Panc1 (cell line): ENCODE results near the gene TNK1. TPM values are rescaled to one million over a fixed set of nuclear protein-coding genes. Genes with fewer than 3 reads are reported as not detected.
"Not testable (repeated sequence)": the region's sequence is repeated elsewhere in the genome, so short reads cannot be mapped to it uniquely, and the experiment has no call there.

Experiments
- ATAC-seq: fragments of 200-7000 bp; cut with Tn5 transposase; 2 replicates; pipeline ENCODE4 v1.9.1; 2020; ENCODE audit warnings: mild to moderate bottlenecking, moderate library complexity
- BruUV-seq: library from RNA; stranded (reverse); fragments of 400-500 nt; replicated peaks from 2 replicates; lab custom pipeline; 2021; lab: Mats Ljungman, UMichigan
- CTCF ChIA-PET: fragments of 300-600 bp; sonication (Branson Sonifier 250); formaldehyde crosslinking; loops from one replicate; lab custom pipeline; 2022; ENCODE audit warnings: antibody characterized with exemption; lab: Charles Lee
- POLR2A ChIA-PET: fragments of 300-600 bp; sonication (Branson Sonifier 250); formaldehyde crosslinking; loops from one replicate; lab custom pipeline; 2022; ENCODE audit warnings: antibody characterized with exemption; lab: Charles Lee
- DNase-seq: peaks from one replicate; pipeline ENCODE4 v3.0.0-alpha.2; 2010; ENCODE audit warnings: low read depth, low spot score
- H3K27ac ChIP-seq: 2 replicates; pipeline ENCODE4 v1.5.1; 2011; ENCODE audit warnings: mild to moderate bottlenecking, low read length, inconsistent platforms
- H3K27me3 ChIP-seq: fragments of 200-500 bp; sonication (Bioruptor generic); 2 replicates; pipeline ENCODE4 v1.6.0; 2014; ENCODE audit warnings: low read length, inconsistent platforms; ENCODE audit not compliant: control insufficient read depth, insufficient read depth
- H3K36me3 ChIP-seq: fragments of 200-500 bp; sonication (Bioruptor generic); 2 replicates; pipeline ENCODE4 v1.5.1; 2014; ENCODE audit warnings: inconsistent platforms, mild to moderate bottlenecking, low read length, moderate library complexity; ENCODE audit not compliant: control insufficient read depth, insufficient read depth
- H3K4me1 ChIP-seq: 2 replicates; pipeline ENCODE4 v1.5.1; 2011; ENCODE audit warnings: inconsistent platforms, mild to moderate bottlenecking, low read length, moderate library complexity; ENCODE audit not compliant: control insufficient read depth, insufficient read depth
- H3K4me3 ChIP-seq, 2 experiments: 2 replicates each; pipeline ENCODE4 v1.5.1; 2011 to 2012; ENCODE audit warnings: low read depth in 2 of 2, low read length in 2 of 2, mild to moderate bottlenecking in 2 of 2, inconsistent platforms in 1 of 2, moderate library complexity in 1 of 2
- H3K9me3 ChIP-seq: fragments of 200-500 bp; sonication (Bioruptor generic); 2 replicates; pipeline ENCODE4 v1.5.1; 2014; ENCODE audit warnings: low read depth, mild to moderate bottlenecking, inconsistent platforms, low read length, moderate library complexity; ENCODE audit not compliant: control insufficient read depth, insufficient read depth
- CTCF ChIP-seq: fragments of 450-650 bp; IDR thresholded peaks from 2 replicates; pipeline ENCODE4 v1.5.1; 2017; ENCODE audit warnings: mild to moderate bottlenecking
- POLR2AphosphoS5 ChIP-seq: IDR thresholded peaks from 2 replicates; pipeline ENCODE4 v1.6.1; 2012; ENCODE audit warnings: mild to moderate bottlenecking, low read depth, low read length, moderate library complexity
- SIN3A ChIP-seq: IDR thresholded peaks from 2 replicates; pipeline ENCODE4 v1.6.1; 2012; ENCODE audit warnings: low read depth, mild to moderate bottlenecking, low read length, moderate library complexity, borderline replicate concordance; ENCODE audit not compliant: insufficient read depth
- TCF7L2 ChIP-seq: IDR thresholded peaks from 2 replicates; pipeline ENCODE4 v1.6.1; 2011; ENCODE audit warnings: mild to moderate bottlenecking, low read depth, low read length, inconsistent platforms
- in situ Hi-C: cut with HindIII; loops from 2 replicates; pipeline ENCODE4 v1.10.0; 2016; ENCODE audit warnings: low sequenced_read_pairs, low pct_unique_long_range_greater_than_20kb
- intact Hi-C: fragments of 100-400 bp; cut with micrococcal nuclease; formaldehyde crosslinking; loops from one replicate; pipeline ENCODE4 v1.10.0; 2022; ENCODE audit not compliant: unreplicated experiment
- total RNA-seq: library from RNA; stranded (reverse); gene quantifications from one replicate; pipeline ENCODE4 v1.2.1, GENCODE V29; 2021; ENCODE audit not compliant: unreplicated experiment
- TF ChIP-seq, protein P1 (sequence below), 2 experiments: IDR thresholded peaks; 2 replicates each; pipeline ENCODE4 v1.6.1; 2011 to 2012; ENCODE audit warnings: low read depth in 2 of 2, control low read depth in 1 of 2, low read length in 1 of 2, mild to moderate bottlenecking in 1 of 2, moderate library complexity in 1 of 2; ENCODE audit not compliant: insufficient read depth in 1 of 2

Gene TNK1
- total RNA-seq, 1 experiment from 2014 or later: 6.2 TPM

GRCh38 chr17:7336240-7337175, 44.4 kb upstream of the TNK1 start, which contains the start of gene ACAP1:
TSS of gene ACAP1 (plus strand) at chr17:7336529. CDS start at chr17:7336735, 206 bp downstream.
- Histone ChIP-seq H3K36me3 (no peaks in the 10 kb centered on the region), H3K4me3 (no peak within 1 kb of the TSS), H3K27me3 (no peaks in the 10 kb centered on the region), H3K4me1 (no peaks in the 10 kb centered on the region), H3K9me3 (no peaks in the 10 kb centered on the region), H3K27ac (no peak within 1 kb of the TSS)
- TF ChIP-seq POLR2AphosphoS5: no peak
- no peak for TF ChIP-seq SIN3A
- no peak for TF ChIP-seq TCF7L2
- TF ChIP-seq, protein P1, sequence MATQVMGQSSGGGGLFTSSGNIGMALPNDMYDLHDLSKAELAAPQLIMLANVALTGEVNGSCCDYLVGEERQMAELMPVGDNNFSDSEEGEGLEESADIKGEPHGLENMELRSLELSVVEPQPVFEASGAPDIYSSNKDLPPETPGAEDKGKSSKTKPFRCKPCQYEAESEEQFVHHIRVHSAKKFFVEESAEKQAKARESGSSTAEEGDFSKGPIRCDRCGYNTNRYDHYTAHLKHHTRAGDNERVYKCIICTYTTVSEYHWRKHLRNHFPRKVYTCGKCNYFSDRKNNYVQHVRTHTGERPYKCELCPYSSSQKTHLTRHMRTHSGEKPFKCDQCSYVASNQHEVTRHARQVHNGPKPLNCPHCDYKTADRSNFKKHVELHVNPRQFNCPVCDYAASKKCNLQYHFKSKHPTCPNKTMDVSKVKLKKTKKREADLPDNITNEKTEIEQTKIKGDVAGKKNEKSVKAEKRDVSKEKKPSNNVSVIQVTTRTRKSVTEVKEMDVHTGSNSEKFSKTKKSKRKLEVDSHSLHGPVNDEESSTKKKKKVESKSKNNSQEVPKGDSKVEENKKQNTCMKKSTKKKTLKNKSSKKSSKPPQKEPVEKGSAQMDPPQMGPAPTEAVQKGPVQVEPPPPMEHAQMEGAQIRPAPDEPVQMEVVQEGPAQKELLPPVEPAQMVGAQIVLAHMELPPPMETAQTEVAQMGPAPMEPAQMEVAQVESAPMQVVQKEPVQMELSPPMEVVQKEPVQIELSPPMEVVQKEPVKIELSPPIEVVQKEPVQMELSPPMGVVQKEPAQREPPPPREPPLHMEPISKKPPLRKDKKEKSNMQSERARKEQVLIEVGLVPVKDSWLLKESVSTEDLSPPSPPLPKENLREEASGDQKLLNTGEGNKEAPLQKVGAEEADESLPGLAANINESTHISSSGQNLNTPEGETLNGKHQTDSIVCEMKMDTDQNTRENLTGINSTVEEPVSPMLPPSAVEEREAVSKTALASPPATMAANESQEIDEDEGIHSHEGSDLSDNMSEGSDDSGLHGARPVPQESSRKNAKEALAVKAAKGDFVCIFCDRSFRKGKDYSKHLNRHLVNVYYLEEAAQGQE (IDR thresholded peaks at IDR 0.05; ENCODE audit: insufficient read depth in 1 of 2, low read depth in 2 of 2, low read length in 1 of 2): no peak
- no peak for TF ChIP-seq CTCF
- intact Hi-C loops: no loop called here
- DNase-seq (no peak), ATAC-seq (no peak)
- in situ Hi-C loops: no loop called here
- ChIA-PET CTCF (interaction anchor here (0.5 kb wide), 1 partner anchor 407 kb away, joined by 5 read pairs; no protein-coding TSS in a partner anchor), POLR2A (no interaction called here)
- BruUV-seq: no TSS peak

DNA sequence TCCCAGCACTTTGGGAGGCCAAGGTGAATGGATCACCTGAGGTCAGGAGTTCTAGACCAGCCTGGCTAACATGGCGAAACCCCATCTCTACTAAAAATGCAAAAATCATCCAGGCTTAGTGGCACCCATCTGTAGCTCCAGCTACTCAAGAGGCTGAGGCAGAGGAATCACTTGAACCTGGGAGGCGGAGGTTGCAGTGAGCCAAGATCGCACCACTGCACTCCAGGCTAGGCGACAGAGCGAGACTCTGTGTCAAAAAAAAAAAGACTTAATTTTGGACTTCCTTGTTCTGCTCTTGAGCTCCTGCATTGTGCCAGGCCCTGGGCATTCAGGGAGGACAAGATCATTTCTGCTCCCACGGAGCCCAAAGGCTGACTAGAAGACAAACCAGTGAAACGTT, 43.3 kb upstream of the TNK1 start:
- POLR2A ChIA-PET, ATAC-seq, CTCF ChIA-PET: not testable (repeated sequence)

DNA sequence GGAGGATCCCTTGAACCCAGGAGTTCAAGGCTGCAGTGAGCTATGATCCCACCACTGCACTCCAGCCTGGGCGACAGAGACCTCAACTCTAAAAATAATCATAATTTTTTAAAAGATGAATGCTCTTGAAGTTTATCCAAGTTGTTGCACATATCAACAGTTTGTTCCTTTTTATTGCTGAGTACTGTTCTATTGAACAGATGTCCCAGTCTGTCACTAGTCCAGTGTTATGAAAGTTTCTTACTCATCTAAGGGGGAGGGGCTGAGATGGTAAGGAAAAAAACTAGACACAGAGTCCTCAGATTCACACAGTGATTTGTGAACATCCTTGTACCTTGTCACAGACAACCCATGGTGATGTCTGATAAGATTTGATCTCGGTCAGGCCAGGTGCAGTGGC, 40.7 kb upstream of the TNK1 start:
- in situ Hi-C loops: no loop called here
- POLR2A ChIA-PET: no interaction called here
- CTCF ChIA-PET: no interaction called here

More for the DNA sequence above, 43.3 kb upstream of the TNK1 start:
- intact Hi-C loops, H3K4me3 ChIP-seq, H3K4me1 ChIP-seq, BruUV-seq, H3K9me3 ChIP-seq, H3K27me3 ChIP-seq, DNase-seq, H3K27ac ChIP-seq, in situ Hi-C loops, H3K36me3 ChIP-seq: not testable (repeated sequence)

More for the DNA sequence above, 40.7 kb upstream of the TNK1 start:
- no peak overlapping the region for H3K4me3 ChIP-seq
- H3K4me1 ChIP-seq: no peaks in the 10 kb centered on the region
- no peaks in the 10 kb centered on the region for H3K36me3 ChIP-seq
- H3K27ac ChIP-seq: no peak overlapping the region
- no peak for DNase-seq
- TF ChIP-seq, protein P1 (IDR thresholded peaks at IDR 0.05; ENCODE audit: insufficient read depth in 1 of 2, low read depth in 2 of 2, low read length in 1 of 2): no peak
- no peak for TF ChIP-seq TCF7L2
- no peak for TF ChIP-seq CTCF
- TF ChIP-seq SIN3A: no peak
- no peak for TF ChIP-seq POLR2AphosphoS5
- intact Hi-C loops: no loop called here
- no peaks in the 10 kb centered on the region for H3K9me3 ChIP-seq
- no peaks in the 10 kb centered on the region for H3K27me3 ChIP-seq
- no peak for ATAC-seq
- BruUV-seq: no TSS peak
